ENCODE data around the gene ZBTB8A. TPM values are rescaled to one million over a fixed set of nuclear protein-coding genes. Genes with fewer than 3 reads are reported as not detected.

ZBTB8A gene
- total and polyA plus RNA-seq, 10 of the 15 experiments (the other 5 are each of a cell fraction or from before 2014, with no cell fraction given), result 0.48 to 4.7 (median 2.4) TPM

- Histone ChIP-seq H3K27ac (ENCODE audit: control insufficient read depth, insufficient read depth) (no peak overlapping the region), H3K4me2 (ENCODE audit: control insufficient read depth, insufficient read depth) (no peak overlapping the region), H2AFZ (ENCODE audit: control insufficient read depth, low read depth, low read length) (no peak overlapping the region), H3K4me1 (ENCODE audit: control insufficient read depth, insufficient read depth, low read length) (peaks cover 5% of the 10 kb centered on the region), H4K20me1 (ENCODE audit: control insufficient read depth, insufficient read depth) (no peaks in the 10 kb centered on the region), H3K4me3 (no peak overlapping the region), H3K9ac (ENCODE audit: control insufficient read depth, insufficient read depth, low read length) (no peak overlapping the region), H3K9me3 (replicated peaks; ENCODE audit: control insufficient read depth, insufficient read depth, low read length) (no peaks in the 10 kb centered on the region), H3K79me2 (ENCODE audit: control insufficient read depth, insufficient read depth, low read length) (no peaks in the 10 kb centered on the region), H3K27me3 (replicated peaks in 1 of 2; ENCODE audit: control insufficient read depth in 2 of 2, insufficient read depth in 2 of 2, low read length in 1 of 2) (no peaks in the 10 kb centered on the region), H3K36me3 (ENCODE audit: control insufficient read depth in 2 of 2, insufficient read depth in 2 of 2, low read length in 1 of 2) (no peaks in the 10 kb centered on the region)
- intact Hi-C loops (cut with micrococcal nuclease; ENCODE audit: unreplicated experiment), result loop anchor here (10.0 kb wide), 1 partner anchor 350 kb away; the partner anchor contains the start of gene FNDC5
- in situ Hi-C loops (cut with MboI), result no loop called here
- DNase-seq (ENCODE audit: low read depth, low spot score), result no peak
- POLR2A ChIA-PET, result no interaction called here
- RAD21 ChIA-PET (ENCODE audit: unreplicated experiment), result no interaction called here
- no TSS peak for BruUV-seq (replicated peaks)
- ATAC-seq, result no peak
- FAIRE-seq, result no peak
- TF ChIP-seq FOXM1 (IDR thresholded peaks at IDR 0.05; ENCODE audit: low read depth, low read length) (no peak), ZBTB40 (IDR thresholded peaks at IDR 0.05; ENCODE audit: borderline replicate concordance) (no peak; the same call in 1 of the 2 replicates), ESRRA (IDR thresholded peaks at IDR 0.05; ENCODE audit: low read length) (no peak), ZNF24 (IDR thresholded peaks at IDR 0.05) (no peak), NFIC (IDR thresholded peaks at IDR 0.05; ENCODE audit: low read depth, low read length) (no peak)
- SMC1A ChIA-PET (ENCODE audit: uncharacterized antibody, unreplicated experiment), result interaction anchor here (0.7 to 0.9 kb wide), 2 partner anchors 13 to 31 kb away, joined by 3 read pairs; no protein-coding TSS in a partner anchor
- WGBS (ENCODE audit: insufficient coverage, insufficient replicate concordance, low lambda C conversion rate, missing lambda C conversion rate), result 70% methylated on average over 3 of the region's 3 CpGs
- CTCF ChIA-PET, result interaction anchor here (1.6 to 2.1 kb wide), 2 partner anchors 187 to 248 kb away, joined by 4 to 5 read pairs; no protein-coding TSS in a partner anchor
Observed at GRCh38 chr1:32525053-32525452, 14.2 kb upstream of the ZBTB8A start.
